H1 (cell line): ENCODE results near the gene HES4. TPM values are rescaled to one million over a fixed set of nuclear protein-coding genes. Genes with fewer than 3 reads are reported as not detected.

ENCODE experiments used
- CTCF ChIA-PET: fragments of 300-600 bp; sonication (Branson Sonifier 250); formaldehyde crosslinking; loops from one replicate; lab custom pipeline; 2021; ENCODE audit not compliant: partially characterized antibody; lab: Charles Lee
- POLR2A ChIA-PET: fragments of 300-600 bp; sonication (Branson Sonifier 250); formaldehyde crosslinking; loops from one replicate; lab custom pipeline; 2021; ENCODE audit warnings: inconsistent platforms; ENCODE audit not compliant: partially characterized antibody; lab: Charles Lee
- DNase-seq, 2 experiments: peaks; one replicate each; pipeline versions ENCODE4 v3.0.0 to v3.0.0-alpha.2; 2010 to 2022; ENCODE audit warnings: low spot score in 2 of 2, low read depth in 1 of 2, mixed read lengths in 1 of 2
- FAIRE-seq: peaks from 2 replicates; lab custom pipeline; 2011; peaks lifted over from hg19 to GRCh38; lab: Jason Lieb, UNC
- H2AFZ ChIP-seq: 2 replicates; pipeline ENCODE4 v1.8.1; 2012; ENCODE audit warnings: low read length, inconsistent platforms
- H2AK5ac ChIP-seq: 2 replicates; pipeline ENCODE4 v1.6.1; 2013; ENCODE audit warnings: low read depth, low read length
- H2BK120ac ChIP-seq: replicated peaks from 2 replicates; pipeline ENCODE3; 2013; ENCODE audit warnings: low read depth, low read length, inconsistent platforms
- H2BK12ac ChIP-seq: 2 replicates; pipeline ENCODE4 v1.6.1; 2013; ENCODE audit warnings: low read depth, low read length
- H2BK15ac ChIP-seq: 2 replicates; pipeline ENCODE4 v1.6.1; 2013; ENCODE audit warnings: low read length
- H2BK20ac ChIP-seq: 2 replicates; pipeline ENCODE4 v1.6.1; 2013; ENCODE audit warnings: low read length
- H2BK5ac ChIP-seq: 2 replicates; pipeline ENCODE4 v1.6.1; 2013; ENCODE audit warnings: low read depth, low read length
- H3K14ac ChIP-seq: 2 replicates; pipeline ENCODE4 v1.6.1; 2013; ENCODE audit warnings: inconsistent platforms; ENCODE audit not compliant: insufficient read length
- H3K18ac ChIP-seq: 2 replicates; pipeline ENCODE4 v1.6.1; 2013; ENCODE audit warnings: low read length; ENCODE audit errors: extremely low read depth
- H3K23ac ChIP-seq: 2 replicates; pipeline ENCODE4 v1.6.1; 2013; ENCODE audit warnings: inconsistent platforms; ENCODE audit not compliant: insufficient read length
- H3K23me2 ChIP-seq: 2 replicates; pipeline ENCODE4 v1.6.1; 2013; ENCODE audit warnings: low read depth, low read length
- H3K27ac ChIP-seq: 2 replicates; pipeline ENCODE4 v1.6.1; 2011; ENCODE audit warnings: low read depth, low read length, inconsistent platforms
- H3K27me3 ChIP-seq, 4 experiments: replicated peaks in 1 of 4; 1 replicate in 1 of 4; 2 replicates in 3 of 4; pipeline versions ENCODE4 v1.6.1 to v1.8.1; 2011 to 2013; ENCODE audit warnings: low read length in 3 of 4, mild to moderate bottlenecking in 3 of 4, inconsistent platforms in 2 of 4, mixed read lengths in 2 of 4, moderate library complexity in 1 of 4; ENCODE audit not compliant: control insufficient read depth in 3 of 4, insufficient read depth in 3 of 4; ENCODE audit errors: extremely low read depth in 1 of 4
- H3K36me3 ChIP-seq, 4 experiments: 2 replicates each; pipeline versions ENCODE4 v1.6.1 to v1.8.1; 2011 to 2013; ENCODE audit warnings: mild to moderate bottlenecking in 4 of 4, low read length in 3 of 4, moderate library complexity in 2 of 4, control low read depth in 1 of 4, inconsistent platforms in 1 of 4; ENCODE audit not compliant: insufficient read depth in 4 of 4, control insufficient read depth in 2 of 4
- H3K4ac ChIP-seq: replicated peaks from 2 replicates; pipeline ENCODE3; 2013; ENCODE audit warnings: low read length, low read depth, mixed read lengths, inconsistent platforms; ENCODE audit not compliant: insufficient read length
- H3K4me1 ChIP-seq, 4 experiments: replicated peaks in 1 of 4; 1 replicate in 1 of 4; 2 replicates in 3 of 4; pipeline versions ENCODE4 v1.6.1 to v1.8.1; 2011 to 2013; ENCODE audit warnings: low read length in 3 of 4, inconsistent platforms in 2 of 4, mixed read lengths in 1 of 4; ENCODE audit not compliant: insufficient read depth in 4 of 4, control insufficient read depth in 3 of 4
- H3K4me2 ChIP-seq, 2 experiments: 2 replicates each; pipeline versions ENCODE4 v1.6.1 to v1.8.1; 2011 to 2013; ENCODE audit warnings: low read depth in 2 of 2, low read length in 2 of 2, control low read depth in 1 of 2, inconsistent platforms in 1 of 2, mild to moderate bottlenecking in 1 of 2; ENCODE audit not compliant: insufficient read depth in 1 of 2
- H3K4me3 ChIP-seq, 4 experiments: fragments of 200-600, 300-600 bp in 1 of 4; sonication (generic), shearing (Covaris generic), sonication (Bioruptor Twin) in 1 of 4; 2 replicates each; pipeline versions ENCODE4 v1.5.1 to v1.8.1; 2011 to 2016; ENCODE audit warnings: low read length in 4 of 4, low read depth in 3 of 4, control low read depth in 2 of 4, inconsistent platforms in 2 of 4, mild to moderate bottlenecking in 2 of 4, mixed read lengths in 1 of 4, moderate library complexity in 1 of 4; ENCODE audit not compliant: insufficient read depth in 2 of 4; ENCODE audit errors: extremely low read depth in 1 of 4
- H3K56ac ChIP-seq: replicated peaks from 2 replicates; pipeline ENCODE3; 2013; ENCODE audit warnings: low read depth, mild to moderate bottlenecking, mixed read lengths, low read length, inconsistent platforms; ENCODE audit not compliant: insufficient read length
- H3K79me1 ChIP-seq: 2 replicates; pipeline ENCODE4 v1.6.1; 2013; ENCODE audit warnings: low read depth, low read length, control low read depth
- H3K79me2 ChIP-seq, 2 experiments: 2 replicates each; pipeline versions ENCODE4 v1.6.1 to v1.8.1; 2012 to 2013; ENCODE audit warnings: low read length in 2 of 2, mild to moderate bottlenecking in 2 of 2, inconsistent platforms in 1 of 2; ENCODE audit not compliant: insufficient read depth in 2 of 2, control insufficient read depth in 1 of 2
- H3K9ac ChIP-seq, 4 experiments: replicated peaks in 1 of 4; 1 replicate in 1 of 4; 2 replicates in 3 of 4; pipeline versions ENCODE4 v1.6.1 to v1.8.1; 2011 to 2013; ENCODE audit warnings: low read depth in 3 of 4, low read length in 3 of 4, control low read depth in 2 of 4, mild to moderate bottlenecking in 2 of 4, moderate library complexity in 2 of 4, inconsistent platforms in 1 of 4; ENCODE audit errors: extremely low read depth in 1 of 4
- H3K9me3 ChIP-seq, 2 experiments: 2 replicates each; pipeline versions ENCODE4 v1.6.1 to v1.8.1; 2012 to 2013; ENCODE audit warnings: mild to moderate bottlenecking in 2 of 2, moderate library complexity in 2 of 2, control low read depth in 1 of 2, inconsistent platforms in 1 of 2, low read depth in 1 of 2, low read length in 1 of 2, mixed read lengths in 1 of 2; ENCODE audit not compliant: insufficient read depth in 2 of 2
- H4K20me1 ChIP-seq, 2 experiments: replicated peaks in 1 of 2; 2 replicates each; pipeline versions ENCODE3 to v1.8.1; 2011 to 2013; ENCODE audit warnings: inconsistent platforms in 2 of 2, low read length in 2 of 2, mild to moderate bottlenecking in 1 of 2; ENCODE audit not compliant: insufficient read depth in 2 of 2, control insufficient read depth in 1 of 2
- H4K5ac ChIP-seq: 2 replicates; pipeline ENCODE4 v1.6.1; 2013; ENCODE audit warnings: low read length, low read depth, mixed read lengths, inconsistent platforms; ENCODE audit not compliant: insufficient read length
- H4K8ac ChIP-seq: 2 replicates; pipeline ENCODE4 v1.8.0; 2013; ENCODE audit warnings: mild to moderate bottlenecking, moderate library complexity, low read length, inconsistent platforms; ENCODE audit not compliant: insufficient read depth; ENCODE audit errors: extremely low read depth
- H4K91ac ChIP-seq: replicated peaks from 2 replicates; pipeline ENCODE3; 2013; ENCODE audit warnings: low read length, mixed read lengths, inconsistent platforms; ENCODE audit not compliant: insufficient read length
- CBX8 ChIP-seq: fragments of 300-800, 300-1000 bp; sonication (generic); IDR thresholded peaks from 2 replicates; pipeline ENCODE4 v1.7.1; 2016; ENCODE audit warnings: low read depth, low read length, borderline replicate concordance
- CHD1 ChIP-seq: IDR thresholded peaks from 2 replicates; pipeline ENCODE4 v1.6.1; 2012; ENCODE audit warnings: low read depth, low read length, improper control_type of control experiment
- E2F6 ChIP-seq: IDR thresholded peaks from 2 replicates; pipeline ENCODE4 v1.6.1; 2012; ENCODE audit warnings: inconsistent platforms
- GTF2F1 ChIP-seq: IDR thresholded peaks from 2 replicates; pipeline ENCODE4 v1.6.1; 2012; ENCODE audit warnings: low read depth, low read length, improper control_type of control experiment, borderline replicate concordance
- MAFK ChIP-seq: IDR thresholded peaks from 2 replicates; pipeline ENCODE4 v1.6.1; 2012; ENCODE audit warnings: low read depth, mild to moderate bottlenecking, improper control_type of control experiment, low read length
- POLR2A ChIP-seq, 2 experiments: IDR thresholded peaks; 1 replicate in 1 of 2; 2 replicates in 1 of 2; pipeline ENCODE4 v1.6.1; 2011; ENCODE audit warnings: low read depth in 2 of 2, low read length in 2 of 2, mild to moderate bottlenecking in 2 of 2; ENCODE audit errors: control extremely low read depth in 1 of 2
- TEAD4 ChIP-seq: IDR thresholded peaks from 2 replicates; pipeline ENCODE4 v1.6.1; 2012; ENCODE audit warnings: low read depth, low read length, inconsistent platforms, mixed read lengths
- ZNF274 ChIP-seq: IDR thresholded peaks from 2 replicates; pipeline ENCODE4 v1.7.0; 2012; ENCODE audit warnings: low read length, borderline replicate concordance; ENCODE audit errors: extremely low read depth
- WGBS, 2 experiments: shearing (Covaris generic) in 1 of 2; methylation state at CpG; one replicate each; pipeline versions ENCODE4 v1.1.6 to v1.1.7; 2013 to 2015; ENCODE audit warnings: low lambda C conversion rate in 2 of 2, mixed read lengths in 2 of 2, inconsistent platforms in 1 of 2, low coverage in 1 of 2, missing lambda C conversion rate in 1 of 2; ENCODE audit not compliant: insufficient replicate concordance in 2 of 2, insufficient coverage in 1 of 2, insufficient read length in 1 of 2; ENCODE audit errors: extremely low coverage in 1 of 2, missing lambda C conversion rate in 1 of 2; 5-methylcytosine and 5-hydroxymethylcytosine counted together
- polyA plus RNA-seq, 7 experiments: library from polyadenylated mRNA; depleted of rRNA in 3 of 7; stranded (reverse) in 5 of 7; unstranded in 2 of 7; fragments of >200 nt in 5 of 7; fragments of 200-250 nt in 2 of 7; gene quantifications; 1 replicate in 5 of 7; 2 replicates in 1 of 7; 4 replicates in 1 of 7; pipeline versions ENCODE4 v1.2.1 to v1.2.3, GENCODE V29; 2011 to 2013; ENCODE audit warnings: missing spikeins in 2 of 7, mixed read lengths in 2 of 7
- total RNA-seq: library from RNA; stranded (reverse); fragmentation: NEBNext Ultra II Directional; extraction: Animal tissue kit (Norgen Biotek cat#: 25700); gene quantifications from 2 replicates; pipeline ENCODE4 v1.2.1, GENCODE V29; 2021

HES4 gene
- total and polyA plus RNA-seq, 2 of the 8 experiments (the other 6 are each of a cell fraction or from before 2014, with no cell fraction given), result 2.8 to 3.5 TPM

DNA sequence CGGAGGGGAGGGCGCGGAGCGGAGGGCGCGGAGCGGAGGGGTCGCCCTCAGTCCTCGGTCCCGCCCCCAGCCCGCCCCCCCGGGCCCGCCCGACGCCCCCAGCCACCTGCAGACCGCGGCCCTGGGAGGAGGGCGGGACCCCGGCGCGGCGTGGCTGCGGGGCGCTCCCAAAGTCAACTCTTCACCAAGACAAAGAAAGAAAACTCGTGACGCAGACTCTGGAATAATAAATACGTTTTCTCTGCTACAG is 1.2 kb downstream of the HES4 start:
- FAIRE-seq, result no peak
- no peak overlapping the region for H2BK5ac ChIP-seq
- no peak overlapping the region for H2AFZ ChIP-seq
- TF ChIP-seq ZNF274 (no peak), POLR2A (IDR thresholded peaks at IDR 0.05; ENCODE audit: control extremely low read depth in 1 of 2, low read depth in 2 of 2, low read length in 2 of 2) (no peak), E2F6 (no peak), GTF2F1 (no peak), CHD1 (no peak), TEAD4 (no peak), MAFK (no peak), CBX8 (no peak)
- TF ChIP-seq, all 59 proteins: peak for 0
- H3K18ac ChIP-seq, result no peak overlapping the region
- H3K4me3 ChIP-seq, result peak overlapping the region in 3 of 4 experiments; percentile 24 to 77 (median 55); a peak in 4 of 8 replicates
- WGBS, 2 experiments, result 0% methylated on average over 3 of the region's 27 CpGs; no CpG with 5 or more reads in 1 of the 2 experiments
- peaks cover 0 to 26% (median 12%) of the 10 kb centered on the region in 4 experiments; a peak in 6 of 7 replicates for H3K4me1 ChIP-seq
- no peaks in the 10 kb centered on the region; a peak in 1 of 4 replicates for H3K9me3 ChIP-seq
- H3K27ac ChIP-seq, result no peak overlapping the region
- DNase-seq, result no peak
- H4K20me1 ChIP-seq, result peaks cover 0 to 8% of the 10 kb centered on the region in 2 experiments
- no peak overlapping the region for H2AK5ac ChIP-seq
- CTCF ChIA-PET, result interaction anchor here (0.7 to 3.6 kb wide), 3 partner anchors 16 to 124 kb away, joined by 3 to 40 read pairs (median 4); partner anchors contain the start of gene PERM1
- POLR2A ChIA-PET, result interaction anchor here (1.4 to 2.6 kb wide), 2 partner anchors 14 to 34 kb away, joined by 4 to 20 read pairs; no protein-coding TSS in a partner anchor
- H3K4ac ChIP-seq, result no peak overlapping the region
- no peak overlapping the region for H2BK12ac ChIP-seq
- peaks cover 0 to 18% (median 0%) of the 10 kb centered on the region in 4 experiments; a peak in 1 of 8 replicates for H3K36me3 ChIP-seq
- H3K4me2 ChIP-seq, result peak overlapping the region; percentile 56 to 71
- no peaks in the 10 kb centered on the region for H3K79me2 ChIP-seq
- H3K9ac ChIP-seq, result peak overlapping the region in 1 of 4 experiments; percentile 67; a peak in 1 of 7 replicates
- H3K56ac ChIP-seq, result no peak overlapping the region
- H4K8ac ChIP-seq, result no peak overlapping the region
- peaks cover 47 to 82% (median 70%) of the 10 kb centered on the region in 4 experiments for H3K27me3 ChIP-seq
- no peak overlapping the region for H2BK20ac ChIP-seq
- H3K14ac ChIP-seq, result no peak overlapping the region
- no peak overlapping the region for H3K23ac ChIP-seq
- no peak overlapping the region for H2BK15ac ChIP-seq
- no peaks in the 10 kb centered on the region for H3K79me1 ChIP-seq
- peaks cover 13% of the 10 kb centered on the region; the same call in 1 of the 2 replicates for H3K23me2 ChIP-seq
- no peak overlapping the region for H2BK120ac ChIP-seq
- no peak overlapping the region for H4K5ac ChIP-seq
- H4K91ac ChIP-seq, result no peak overlapping the region
